Naive thymus-derived CD8-positive, alpha-beta T cell (primary cell): ENCODE results near the gene BPIFB6. TPM values are rescaled to one million over a fixed set of nuclear protein-coding genes. Genes with fewer than 3 reads are reported as not detected.
A peak's percentile ranks its signal among the peaks of the same experiment; 100 is the strongest.

Source experiments
- ATAC-seq, 2 donors: fragments of 150-1000 bp; cut with Tn5 transposase in 1 of 2; sonication (Bioruptor Pico), chemical (Tn5 transposase) in 1 of 2; 1 replicate in 1 of 2; 2 replicates in 1 of 2; pipeline ENCODE4 v1.10.0; 2021; ENCODE audit warnings: mild to moderate bottlenecking in 2 of 2, moderate library complexity in 2 of 2
- POLR2A ChIA-PET: fragments of 350-600 bp; sonication (Branson Sonifier 250); formaldehyde crosslinking; loops from one replicate; lab custom pipeline; 2021; ENCODE audit warnings: antibody characterized with exemption; lab: Charles Lee
- DNase-seq, 10 donors: peaks; one replicate each; pipeline versions ENCODE4 v3.0.0 to v3.0.0-alpha.2; 2020 to 2022
- H3K27ac Mint-ChIP-seq, 10 donors: one replicate each; pipeline ENCODE4 v1.8.0; 2020 to 2022; ENCODE audit warnings: mild to moderate bottlenecking in 10 of 10, mixed read lengths in 10 of 10, moderate library complexity in 4 of 10, inconsistent platforms in 1 of 10
- H3K27me3 Mint-ChIP-seq, 5 donors: one replicate each; pipeline ENCODE4 v1.8.0; 2021 to 2022; ENCODE audit warnings: mixed read lengths in 5 of 5
- H3K36me3 Mint-ChIP-seq, 3 donors: one replicate each; pipeline ENCODE4 v1.8.0; 2020 to 2022; ENCODE audit warnings: mixed read lengths in 3 of 3, mild to moderate bottlenecking in 2 of 3, inconsistent platforms in 1 of 3
- H3K4me1 Mint-ChIP-seq, 4 donors: one replicate each; pipeline ENCODE4 v1.8.0; 2021 to 2022; ENCODE audit warnings: mixed read lengths in 4 of 4
- H3K4me3 Mint-ChIP-seq, 10 donors: one replicate each; pipeline ENCODE4 v1.8.0; 2020 to 2022; ENCODE audit warnings: mild to moderate bottlenecking in 10 of 10, mixed read lengths in 10 of 10, moderate library complexity in 6 of 10, inconsistent platforms in 1 of 10
- H3K9me3 Mint-ChIP-seq, 9 donors: one replicate each; pipeline ENCODE4 v1.8.0; 2020 to 2022; ENCODE audit warnings: mixed read lengths in 9 of 9, mild to moderate bottlenecking in 3 of 9, inconsistent platforms in 1 of 9, moderate library complexity in 1 of 9
- polyA plus RNA-seq, 3 donors: library from polyadenylated mRNA; unstranded; fragments of 300-500 nt; fragmentation: Illumina TruSeq; gene quantifications; one replicate each; pipeline ENCODE4 v1.2.3, GENCODE V29; 2021
- total RNA-seq, 8 experiments: library from RNA in 2 of 8; stranded (reverse) in 2 of 8; gene quantifications; one replicate each; pipeline ENCODE4 v1.2.3 and lab custom pipeline; 2021 to 2026

BPIFB6 gene
- total RNA-seq, result not detected
- polyA plus RNA-seq, result not detected
- 0 reads per million in 6 experiments for total RNA-seq (lab: John Stamatoyannopoulos, UW)

DNA sequence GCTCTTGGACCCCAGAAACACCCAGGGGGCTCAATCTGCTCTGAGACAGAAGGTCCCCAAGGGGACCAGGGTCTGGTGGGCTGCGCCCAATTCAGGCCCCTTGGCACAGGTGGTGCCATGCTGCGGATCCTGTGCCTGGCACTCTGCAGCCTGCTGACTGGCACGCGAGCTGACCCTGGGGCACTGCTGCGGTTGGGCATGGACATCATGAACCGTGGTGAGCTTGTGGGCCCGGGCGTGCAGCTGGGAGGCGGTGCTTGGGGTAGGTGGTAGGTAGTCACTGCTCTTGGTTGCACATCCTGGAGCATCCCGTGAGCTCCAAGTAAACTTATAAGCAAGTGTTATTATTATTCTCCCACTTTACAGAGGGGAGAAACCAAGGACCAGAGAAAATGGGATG is at the start of gene BPIFB6:
TSS of gene BPIFB6 (plus strand) at position 118 of the 400 bp plus-strand sequence. CDS start at position 118, 0 bp downstream.
- Mint-ChIP-seq H3K4me3 (no peak within 1 kb of the TSS), H3K9me3 (peaks cover 0 to 12% (median 3%) of the 10 kb centered on the region in 9 donors), H3K27ac (peak within 1 kb of the TSS in 1 of 10 donors; percentile 73), H3K27me3 (no peaks in the 10 kb centered on the region), H3K4me1 (peaks cover 0 to 3% (median 0%) of the 10 kb centered on the region in 4 donors), H3K36me3 (no peaks in the 10 kb centered on the region)
- peak in 1 of 10 donors; percentile 26 for DNase-seq
- no peak for ATAC-seq
- POLR2A ChIA-PET, result no interaction called here

DNA sequence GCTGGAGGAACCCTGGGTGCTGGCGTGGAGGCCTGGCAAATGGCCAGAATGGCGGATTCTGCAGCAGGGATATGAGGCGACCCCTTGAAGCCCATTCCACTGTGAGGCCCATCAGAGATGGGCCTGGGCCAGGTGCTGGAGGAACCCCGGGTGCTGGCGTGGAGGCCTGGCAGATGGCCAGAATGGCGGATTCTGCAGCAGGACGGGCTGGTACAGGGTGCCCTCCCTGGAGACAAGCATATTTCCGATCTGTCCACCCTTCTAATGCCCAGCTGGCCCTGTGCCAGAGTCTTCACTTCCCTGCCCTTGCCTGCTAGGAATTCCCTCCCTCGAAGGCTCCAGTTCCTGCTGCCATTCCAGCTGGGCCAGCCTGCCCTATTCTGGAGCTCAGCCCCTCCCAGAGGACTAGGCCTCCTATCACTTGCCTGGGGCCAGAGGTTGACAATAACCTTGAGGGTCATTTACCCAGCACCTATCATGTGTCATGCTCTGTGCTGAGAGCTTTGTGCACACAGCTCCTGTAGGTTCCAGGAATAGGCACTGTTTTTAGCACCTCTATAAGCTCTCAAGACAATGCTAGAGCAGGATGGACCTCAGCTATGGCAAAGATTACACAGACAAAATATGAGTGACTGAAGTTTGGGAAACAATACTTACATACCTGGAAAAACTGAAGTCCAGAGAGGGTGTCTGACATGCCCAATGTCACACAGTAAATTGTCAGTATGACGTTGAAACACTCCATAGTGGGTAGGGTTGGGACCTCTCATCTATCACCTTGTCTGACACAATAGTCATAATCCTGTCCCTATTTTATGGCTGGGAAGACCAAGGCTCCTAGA is 48.6 kb upstream of the BPIFB6 start:
- peaks cover 0 to 2% (median 0%) of the 10 kb centered on the region in 9 donors for H3K9me3 Mint-ChIP-seq
- ATAC-seq, result no peak
- H3K4me1 Mint-ChIP-seq, result peaks cover 6 to 58% (median 31%) of the 10 kb centered on the region in 4 donors
- H3K4me3 Mint-ChIP-seq, result no peak overlapping the region
- DNase-seq, result no peak
- POLR2A ChIA-PET, result interaction anchor here (2.7 kb wide), 1 partner anchor 15 kb away, joined by 7 read pairs; no protein-coding TSS in a partner anchor
- H3K36me3 Mint-ChIP-seq, result no peaks in the 10 kb centered on the region
- H3K27ac Mint-ChIP-seq, result peak overlapping the region in 5 of 10 donors; percentile 4 to 72 (median 62)
- H3K27me3 Mint-ChIP-seq, result no peaks in the 10 kb centered on the region

GRCh38 chr20:32983459-32984112 is 47.9 kb upstream of the BPIFB6 start:
- H3K9me3 Mint-ChIP-seq, result no peaks in the 10 kb centered on the region
- DNase-seq, result no peak
- ATAC-seq, result no peak
- H3K4me3 Mint-ChIP-seq, result no peak overlapping the region
- H3K27ac Mint-ChIP-seq, result peak overlapping the region in 6 of 10 donors; percentile 35 to 87 (median 63)
- peaks cover 3 to 52% (median 27%) of the 10 kb centered on the region in 4 donors for H3K4me1 Mint-ChIP-seq
- H3K36me3 Mint-ChIP-seq, result no peaks in the 10 kb centered on the region
- POLR2A ChIA-PET, result interaction anchor here (1.4 to 2.7 kb wide), 2 partner anchors 10 to 16 kb away, joined by 4 to 7 read pairs; no protein-coding TSS in a partner anchor
- H3K27me3 Mint-ChIP-seq, result no peaks in the 10 kb centered on the region

DNA sequence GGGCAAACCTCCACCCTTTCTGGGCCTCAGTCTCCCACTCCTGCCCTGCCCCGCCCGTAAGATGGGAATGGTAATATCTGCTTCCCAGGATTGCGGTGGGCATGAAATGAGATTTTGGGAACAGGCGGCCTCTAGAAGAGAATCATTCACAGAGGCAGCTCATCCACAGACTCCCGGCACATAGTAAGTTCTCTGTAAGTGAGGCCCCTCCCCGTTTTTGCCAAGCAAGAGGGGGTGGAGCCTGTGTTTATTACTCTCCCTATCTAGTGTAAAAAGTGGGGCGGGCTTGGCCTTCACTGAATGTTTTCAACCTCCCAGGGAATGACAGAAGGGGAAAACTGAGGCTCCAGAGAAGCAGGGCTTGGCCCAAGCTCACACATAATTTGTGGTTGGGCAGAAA is 47.3 kb upstream of the BPIFB6 start:
- POLR2A ChIA-PET, result interaction anchor here (1.4 to 2.7 kb wide), 2 partner anchors 10 to 17 kb away, joined by 4 to 7 read pairs; no protein-coding TSS in a partner anchor

DNA sequence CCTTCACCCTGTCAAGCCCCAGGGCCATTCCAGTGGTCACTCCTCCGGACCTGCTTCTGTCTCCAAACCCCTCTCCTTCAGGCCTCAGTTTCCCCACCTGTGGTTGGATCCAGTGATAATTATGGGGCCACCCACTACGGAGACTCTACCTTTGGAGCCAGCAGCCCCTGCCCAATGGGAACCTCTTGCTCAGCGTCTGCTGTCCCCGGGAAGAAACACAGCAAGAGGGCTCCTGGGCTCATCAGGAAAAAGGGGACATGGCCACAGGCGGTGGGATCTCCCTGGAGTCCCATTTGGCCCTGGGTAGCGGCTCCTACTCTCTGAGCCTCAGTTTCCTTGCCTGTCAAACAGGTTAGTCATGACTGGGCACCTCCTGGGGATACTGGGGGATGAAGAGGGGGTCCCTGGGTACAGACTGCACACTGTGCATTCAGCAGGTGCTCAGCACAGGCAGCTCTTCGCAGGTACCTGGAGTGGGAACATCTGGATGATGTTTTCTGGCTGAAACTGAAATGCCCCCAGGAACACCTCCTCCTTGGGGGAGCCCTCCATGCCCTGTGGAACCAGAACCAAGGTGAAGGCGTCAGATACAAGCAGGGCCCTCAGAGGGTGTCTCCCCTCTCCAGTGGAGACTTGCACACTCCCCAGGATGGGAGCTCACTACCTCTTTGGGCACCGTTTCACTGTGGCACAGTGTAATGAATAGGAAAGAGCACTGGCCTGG is 46.7 kb upstream of the BPIFB6 start:
- no peaks in the 10 kb centered on the region for H3K36me3 Mint-ChIP-seq
- no peaks in the 10 kb centered on the region for H3K27me3 Mint-ChIP-seq
- H3K27ac Mint-ChIP-seq, result peak overlapping the region in 2 of 10 donors; percentile 25 to 40
- peaks cover 1 to 43% (median 26%) of the 10 kb centered on the region in 4 donors for H3K4me1 Mint-ChIP-seq
- no peaks in the 10 kb centered on the region for H3K9me3 Mint-ChIP-seq
- no peak overlapping the region for H3K4me3 Mint-ChIP-seq
- POLR2A ChIA-PET, result interaction anchor here (1.4 to 2.7 kb wide), 3 partner anchors 8 to 13 kb away, joined by 4 to 15 read pairs (median 6); no protein-coding TSS in a partner anchor
- no peak for ATAC-seq
- DNase-seq, result no peak

More for the DNA sequence above, 47.3 kb upstream of the BPIFB6 start:
- ATAC-seq (no peak), DNase-seq (no peak)
- H3K9me3 Mint-ChIP-seq, result no peaks in the 10 kb centered on the region
- peaks cover 1 to 46% (median 27%) of the 10 kb centered on the region in 4 donors for H3K4me1 Mint-ChIP-seq
- no peak overlapping the region for H3K4me3 Mint-ChIP-seq
- H3K36me3 Mint-ChIP-seq, result no peaks in the 10 kb centered on the region
- no peaks in the 10 kb centered on the region for H3K27me3 Mint-ChIP-seq
- peak overlapping the region in 3 of 10 donors; percentile 5 to 51 (median 25) for H3K27ac Mint-ChIP-seq

GRCh38 chr20:32985596-32985995 is 45.9 kb upstream of the BPIFB6 start:
- H3K4me1 Mint-ChIP-seq, result peaks cover 2 to 44% (median 26%) of the 10 kb centered on the region in 4 donors
- no peaks in the 10 kb centered on the region for H3K27me3 Mint-ChIP-seq
- H3K4me3 Mint-ChIP-seq, result no peak overlapping the region
- peak overlapping the region in 1 of 10 donors; percentile 80 for H3K27ac Mint-ChIP-seq
- no peaks in the 10 kb centered on the region for H3K36me3 Mint-ChIP-seq
- H3K9me3 Mint-ChIP-seq, result no peaks in the 10 kb centered on the region
- ATAC-seq (no peak), DNase-seq (no peak)
- POLR2A ChIA-PET, result interaction anchor here (1.4 to 2.7 kb wide), 2 partner anchors 9 to 14 kb away, joined by 6 to 15 read pairs; no protein-coding TSS in a partner anchor

DNA sequence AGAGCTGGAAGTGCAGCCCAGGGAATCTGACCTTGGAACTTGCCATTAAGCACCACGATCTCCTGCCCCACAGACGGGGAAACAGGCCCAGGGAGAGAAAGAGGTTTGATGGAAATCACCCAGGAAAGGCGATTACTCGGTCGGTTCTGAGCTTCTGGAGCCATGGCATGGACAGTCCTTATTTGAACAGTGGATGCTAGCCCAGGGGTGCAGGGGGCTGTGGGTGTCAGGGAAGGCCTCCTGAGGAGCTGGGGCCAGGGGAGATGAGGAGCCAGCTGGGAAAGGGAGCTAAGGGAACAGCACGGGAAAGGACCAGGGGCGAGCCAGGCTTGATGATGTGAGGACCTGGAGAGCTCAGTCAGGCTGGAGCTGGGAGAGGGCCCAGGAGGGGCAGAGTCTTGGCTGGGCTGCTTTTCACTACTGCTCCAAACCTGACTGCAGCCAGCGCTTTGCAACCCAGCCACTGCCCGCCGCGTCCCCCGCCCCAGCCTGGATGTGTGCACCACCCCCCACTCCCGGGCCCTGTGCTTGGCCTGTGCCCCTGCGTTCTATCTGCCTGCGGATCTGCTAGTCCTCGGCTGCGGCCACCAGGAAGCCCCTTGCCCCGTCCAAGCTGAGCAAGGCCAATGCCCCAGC is 45.0 kb upstream of the BPIFB6 start:
- Mint-ChIP-seq H3K27ac (peak overlapping the region in 5 of 10 donors; percentile 42 to 81 (median 53)), H3K9me3 (no peaks in the 10 kb centered on the region), H3K27me3 (no peaks in the 10 kb centered on the region), H3K4me1 (peaks cover 10 to 46% (median 28%) of the 10 kb centered on the region in 4 donors), H3K36me3 (no peaks in the 10 kb centered on the region), H3K4me3 (no peak overlapping the region)
- ATAC-seq, result no peak
- POLR2A ChIA-PET, result interaction anchor here (2.7 kb wide), 1 partner anchor 15 kb away, joined by 15 read pairs; no protein-coding TSS in a partner anchor
- no peak for DNase-seq

DNA sequence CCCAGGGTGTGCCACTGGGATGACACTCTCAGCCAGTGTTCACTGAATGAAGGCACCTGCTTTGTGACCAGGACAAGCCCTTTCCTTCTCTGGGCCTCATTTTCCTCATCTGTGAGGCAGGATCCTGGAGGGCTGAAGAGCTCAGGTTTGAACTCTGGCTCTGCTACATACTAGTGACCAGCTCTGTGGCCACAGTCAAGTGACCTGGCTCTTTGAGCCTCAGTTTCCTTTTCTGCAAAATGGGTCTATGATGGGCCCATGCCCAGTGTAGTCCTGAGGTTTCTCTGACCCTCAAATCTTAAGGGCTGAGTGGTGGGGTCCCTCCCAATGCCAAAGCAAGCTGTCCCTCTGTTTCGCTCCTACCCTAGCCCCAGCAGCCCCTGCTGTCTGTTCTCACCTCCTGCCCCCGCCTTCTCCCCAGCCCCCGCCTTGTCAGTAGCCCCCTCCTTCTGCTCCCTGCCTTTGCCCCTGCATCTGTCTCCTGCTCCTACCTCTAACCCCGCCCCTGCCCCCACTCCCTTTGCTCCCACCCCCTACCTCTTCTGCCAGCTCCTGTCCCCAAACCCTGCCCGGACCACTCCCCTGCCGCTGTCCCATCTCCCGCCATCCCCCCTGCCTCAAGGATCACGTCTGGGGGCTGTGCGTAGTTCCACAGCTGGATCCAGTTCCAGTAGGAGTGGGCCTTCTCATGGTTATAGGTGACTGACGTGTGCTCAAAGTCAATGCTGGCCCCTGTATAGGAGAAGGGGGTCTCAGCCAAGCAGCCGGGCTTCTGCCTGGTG is 44.2 kb upstream of the BPIFB6 start:
- H3K4me1 Mint-ChIP-seq, result peaks cover 13 to 49% (median 31%) of the 10 kb centered on the region in 4 donors
- no peak for ATAC-seq
- no peaks in the 10 kb centered on the region for H3K27me3 Mint-ChIP-seq
- H3K9me3 Mint-ChIP-seq, result no peaks in the 10 kb centered on the region
- POLR2A ChIA-PET, result interaction anchor here (2.7 kb wide), 1 partner anchor 15 kb away, joined by 15 read pairs; no protein-coding TSS in a partner anchor
- H3K4me3 Mint-ChIP-seq, result no peak overlapping the region
- DNase-seq, result no peak
- H3K27ac Mint-ChIP-seq, result peak overlapping the region in 1 of 10 donors; percentile 50
- no peaks in the 10 kb centered on the region for H3K36me3 Mint-ChIP-seq

DNA sequence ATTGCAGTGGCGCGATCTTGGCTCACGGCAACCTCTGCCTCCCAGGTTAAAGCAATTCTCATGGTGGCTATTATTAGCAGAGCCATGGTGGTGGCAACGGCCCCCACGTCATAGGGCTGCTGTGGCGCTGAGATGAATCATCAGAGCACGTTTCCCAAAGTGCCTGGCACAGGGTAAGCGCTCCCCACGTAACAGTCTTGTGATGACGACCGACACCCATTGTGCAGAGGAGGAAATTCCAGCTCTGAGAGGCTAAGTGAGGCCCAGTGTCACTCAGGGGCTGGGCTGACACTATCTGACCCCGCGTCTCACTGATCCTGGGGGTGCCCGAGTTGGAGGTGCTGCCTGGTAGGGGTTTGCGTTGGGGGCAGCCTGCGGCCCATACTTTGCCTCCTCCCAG is 43.4 kb upstream of the BPIFB6 start:
- Mint-ChIP-seq H3K36me3 (no peaks in the 10 kb centered on the region), H3K27me3 (no peaks in the 10 kb centered on the region)
- no peak for DNase-seq

GRCh38 chr20:32989507-32990283 is 41.8 kb upstream of the BPIFB6 start:
- H3K9me3 Mint-ChIP-seq, result peaks cover 0 to under 1% (median 0%) of the 10 kb centered on the region in 9 donors
- no peaks in the 10 kb centered on the region for H3K27me3 Mint-ChIP-seq
- ATAC-seq, result no peak
- no peak overlapping the region for H3K4me3 Mint-ChIP-seq
- peaks cover 19 to 53% (median 44%) of the 10 kb centered on the region in 4 donors for H3K4me1 Mint-ChIP-seq
- H3K27ac Mint-ChIP-seq, result peak overlapping the region in 4 of 10 donors; percentile 22 to 76 (median 56)
- no peaks in the 10 kb centered on the region for H3K36me3 Mint-ChIP-seq
- DNase-seq, result no peak
- POLR2A ChIA-PET, result interaction anchor here (2.0 kb wide), 1 partner anchor 16 kb away, joined by 6 read pairs; no protein-coding TSS in a partner anchor

More for the DNA sequence above, 43.4 kb upstream of the BPIFB6 start:
- ATAC-seq, result no peak
- Mint-ChIP-seq H3K9me3 (no peaks in the 10 kb centered on the region), H3K4me1 (peaks cover 9 to 53% (median 37%) of the 10 kb centered on the region in 4 donors), H3K4me3 (no peak overlapping the region), H3K27ac (peak overlapping the region in 3 of 10 donors; percentile 33 to 76 (median 67))
- POLR2A ChIA-PET, result interaction anchor here (1.6 kb wide), 1 partner anchor 17 kb away, joined by 4 read pairs; no protein-coding TSS in a partner anchor
